SK-N-MC (cell line): ENCODE measurements around the gene ANKRD18A.
"Not testable (repeated sequence)": the region's sequence is repeated elsewhere in the genome, so short reads cannot be mapped to it uniquely, and the experiment has no call there.

Source experiments
- EZH2 ChIP-seq: fragments of 200-600 bp; sonication (generic); IDR thresholded peaks from one replicate; pipeline ENCODE4 v1.6.1; 2017; ENCODE audit warnings: antibody characterized with exemption
- POLR2AphosphoS5 ChIP-seq: IDR thresholded peaks from 2 replicates; pipeline ENCODE4 v1.6.1; 2012; ENCODE audit warnings: mild to moderate bottlenecking, low read depth, low read length, borderline replicate concordance

- not testable (repeated sequence) for TF ChIP-seq EZH2, POLR2AphosphoS5
Observed at GRCh38 chr9:38540535-38540934, 79.9 kb downstream of the ANKRD18A start.
